GM12874 (cell line): Measurements from ENCODE around the gene HERPUD1.
A peak's percentile ranks its signal among the peaks of the same experiment; 100 is the strongest.

Source experiments
- TF ChIP-seq, protein P1 (sequence below): IDR thresholded peaks from 2 replicates; pipeline ENCODE4 v1.5.1; 2011; ENCODE audit warnings: low read depth, mild to moderate bottlenecking, control low read depth, low read length, moderate library complexity; ENCODE audit not compliant: insufficient read depth

Gene HERPUD1

DNA sequence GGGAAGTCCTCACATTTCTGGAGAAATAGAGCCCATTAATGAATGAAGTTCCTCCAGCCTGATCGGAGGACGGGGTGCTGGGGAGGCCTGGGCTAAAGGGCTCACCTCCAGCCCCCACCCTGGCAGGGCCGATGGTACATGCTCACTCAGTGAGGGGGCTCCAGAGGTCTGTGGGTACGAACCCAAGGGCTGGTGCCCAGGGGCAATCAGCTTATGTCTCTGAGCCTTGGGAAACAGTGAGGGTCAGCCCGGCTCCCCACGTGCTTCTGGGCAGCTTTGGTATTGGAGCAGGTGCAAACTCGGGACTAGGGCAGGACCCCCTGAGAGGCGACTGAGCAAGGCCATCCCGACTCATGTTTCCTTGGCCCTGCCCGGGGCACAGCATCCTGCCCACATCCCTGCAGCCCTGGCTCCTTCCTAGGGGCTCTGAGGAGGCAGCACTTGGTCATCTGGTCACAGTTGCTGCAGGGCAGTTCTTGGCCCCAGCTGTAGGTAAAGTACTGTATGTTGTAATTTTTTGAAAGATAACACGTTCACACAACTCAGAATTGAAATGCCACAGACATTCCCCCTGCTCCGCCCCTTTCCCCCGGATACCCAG, 28.8 kb downstream of the HERPUD1 start:
- TF ChIP-seq, protein P1, sequence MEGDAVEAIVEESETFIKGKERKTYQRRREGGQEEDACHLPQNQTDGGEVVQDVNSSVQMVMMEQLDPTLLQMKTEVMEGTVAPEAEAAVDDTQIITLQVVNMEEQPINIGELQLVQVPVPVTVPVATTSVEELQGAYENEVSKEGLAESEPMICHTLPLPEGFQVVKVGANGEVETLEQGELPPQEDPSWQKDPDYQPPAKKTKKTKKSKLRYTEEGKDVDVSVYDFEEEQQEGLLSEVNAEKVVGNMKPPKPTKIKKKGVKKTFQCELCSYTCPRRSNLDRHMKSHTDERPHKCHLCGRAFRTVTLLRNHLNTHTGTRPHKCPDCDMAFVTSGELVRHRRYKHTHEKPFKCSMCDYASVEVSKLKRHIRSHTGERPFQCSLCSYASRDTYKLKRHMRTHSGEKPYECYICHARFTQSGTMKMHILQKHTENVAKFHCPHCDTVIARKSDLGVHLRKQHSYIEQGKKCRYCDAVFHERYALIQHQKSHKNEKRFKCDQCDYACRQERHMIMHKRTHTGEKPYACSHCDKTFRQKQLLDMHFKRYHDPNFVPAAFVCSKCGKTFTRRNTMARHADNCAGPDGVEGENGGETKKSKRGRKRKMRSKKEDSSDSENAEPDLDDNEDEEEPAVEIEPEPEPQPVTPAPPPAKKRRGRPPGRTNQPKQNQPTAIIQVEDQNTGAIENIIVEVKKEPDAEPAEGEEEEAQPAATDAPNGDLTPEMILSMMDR = no peak

DNA sequence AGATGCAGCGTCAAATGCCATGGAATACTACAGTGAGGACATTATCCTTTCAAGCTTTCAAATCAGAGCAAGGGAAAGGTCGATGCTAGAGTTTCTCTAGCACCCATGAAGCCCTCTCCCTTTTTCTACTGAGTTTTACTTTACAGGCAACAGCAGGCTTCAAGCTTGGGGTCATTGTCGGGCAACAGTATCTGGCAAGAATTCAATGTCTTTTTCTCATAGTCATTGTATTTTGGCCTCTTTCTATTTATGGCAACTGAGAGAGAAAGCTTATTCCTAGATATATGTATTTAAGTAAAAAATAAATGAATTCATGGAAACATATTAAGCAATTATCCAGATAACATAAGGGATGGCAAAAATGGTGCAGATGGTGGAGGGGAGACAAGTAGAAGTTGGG, 29.4 kb downstream of the HERPUD1 start:
- TF ChIP-seq, protein P1 = no peak

DNA sequence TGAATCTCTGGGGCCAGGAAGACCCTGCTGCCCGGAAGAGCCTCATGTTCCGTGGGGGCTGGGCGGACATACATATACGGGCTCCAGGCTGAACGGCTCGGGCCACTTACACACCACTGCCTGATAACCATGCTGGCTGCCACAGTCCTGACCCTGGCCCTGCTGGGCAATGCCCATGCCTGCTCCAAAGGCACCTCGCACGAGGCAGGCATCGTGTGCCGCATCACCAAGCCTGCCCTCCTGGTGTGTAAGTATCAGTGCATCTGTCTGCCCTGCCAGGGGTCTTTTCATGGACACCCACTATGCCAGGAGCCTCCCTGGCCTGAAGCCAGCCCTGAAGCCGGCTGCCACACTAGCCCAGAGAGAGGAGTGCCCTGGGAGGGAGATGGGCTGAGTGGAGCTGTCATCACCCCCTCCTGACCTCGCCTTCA, 29.9 kb downstream of the HERPUD1 start, which contains the start of gene CETP:
TSS of gene CETP (plus strand) at position 100 of the 431 bp plus-strand sequence. CDS start at position 130, 30 bp downstream.
- TF ChIP-seq, protein P1 = no peak

DNA sequence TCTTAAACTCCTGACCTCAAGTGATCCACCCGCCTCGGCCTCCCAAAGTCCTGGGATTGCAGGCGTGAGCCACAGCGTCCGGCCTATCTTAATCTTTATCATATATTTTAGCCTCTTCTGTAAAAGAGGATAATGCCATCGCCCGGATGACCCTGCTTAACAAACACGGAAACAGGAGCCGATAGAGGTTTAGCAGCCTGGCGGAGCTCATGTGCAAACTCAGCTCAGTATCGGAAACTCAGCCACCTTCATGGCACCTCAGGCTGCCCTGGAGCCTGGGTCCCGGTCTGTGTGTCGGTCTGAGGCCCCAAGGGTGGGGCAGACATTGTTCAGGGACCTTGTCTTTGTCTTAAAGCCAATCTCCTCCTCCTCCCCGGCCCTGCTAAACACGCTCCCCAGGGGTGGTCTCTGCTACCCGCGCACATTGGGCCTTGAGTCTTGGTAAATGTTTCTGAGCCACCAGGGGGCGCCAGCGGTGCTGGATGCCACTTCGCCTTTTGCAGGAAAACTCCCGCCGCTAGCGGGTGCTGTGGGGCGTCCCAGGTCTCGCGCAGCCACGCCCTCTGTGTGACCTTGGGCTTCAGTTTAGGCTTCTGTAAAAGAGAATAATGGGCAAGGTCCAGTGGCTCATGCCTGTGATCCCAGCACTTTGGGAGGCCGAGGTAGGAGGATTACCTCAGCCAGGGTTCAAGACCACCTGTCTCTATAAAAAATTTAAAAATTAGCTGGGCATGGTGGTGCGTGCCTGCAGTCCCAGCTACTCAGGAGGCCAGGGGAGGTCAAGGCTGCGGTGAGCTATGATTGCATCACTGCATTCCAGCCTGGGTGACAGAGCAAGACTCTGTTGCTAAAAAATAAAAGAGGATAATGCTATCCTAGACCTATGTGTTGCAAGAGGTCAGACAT, 32.6 kb downstream of the HERPUD1 start:
- TF ChIP-seq, protein P1 = peak; percentile 99

DNA sequence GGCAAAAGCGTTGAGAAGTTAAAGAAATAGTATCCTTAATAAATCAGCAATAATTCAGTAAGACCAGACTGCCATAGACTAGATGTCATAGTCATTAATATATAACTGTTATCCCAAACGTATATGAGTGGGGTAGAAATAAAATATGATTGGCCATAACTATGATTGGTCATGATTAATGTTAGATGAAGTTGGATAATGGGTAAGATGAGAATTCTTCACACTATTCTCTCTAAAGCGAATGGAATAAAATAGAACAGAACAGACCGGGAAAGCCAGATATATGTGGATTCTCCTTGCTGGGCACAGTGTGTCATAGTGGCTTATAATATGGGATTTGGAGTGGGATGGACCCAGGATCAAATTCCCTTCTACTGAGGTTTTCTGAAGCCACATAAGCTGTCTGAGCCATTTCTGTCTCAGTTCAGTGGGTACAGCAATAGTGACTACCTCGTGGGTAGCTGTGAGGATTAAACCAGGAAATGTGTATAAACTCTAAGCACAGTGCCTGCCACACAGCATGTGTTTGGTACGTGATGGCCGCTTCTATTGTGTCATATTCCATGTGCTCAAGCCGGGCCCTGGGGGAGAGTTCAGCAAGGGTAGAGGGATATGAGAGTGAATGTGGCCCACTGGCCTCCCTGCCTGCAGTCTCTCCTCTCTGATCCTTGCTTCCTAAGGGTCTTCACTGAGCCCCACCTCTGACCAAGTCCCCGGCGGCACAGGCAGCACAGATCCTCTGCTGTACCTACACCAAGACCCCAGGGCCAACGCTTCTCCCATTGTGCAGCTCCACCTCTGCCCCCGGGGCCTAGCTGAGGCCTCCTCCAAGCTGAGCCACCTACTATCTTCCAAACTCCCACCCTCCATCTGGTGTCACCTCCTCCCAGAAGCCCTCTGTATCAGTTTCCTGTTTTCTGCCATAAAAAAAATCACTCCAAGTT, 33.5 kb downstream of the HERPUD1 start:
- TF ChIP-seq, protein P1 = no peak

DNA sequence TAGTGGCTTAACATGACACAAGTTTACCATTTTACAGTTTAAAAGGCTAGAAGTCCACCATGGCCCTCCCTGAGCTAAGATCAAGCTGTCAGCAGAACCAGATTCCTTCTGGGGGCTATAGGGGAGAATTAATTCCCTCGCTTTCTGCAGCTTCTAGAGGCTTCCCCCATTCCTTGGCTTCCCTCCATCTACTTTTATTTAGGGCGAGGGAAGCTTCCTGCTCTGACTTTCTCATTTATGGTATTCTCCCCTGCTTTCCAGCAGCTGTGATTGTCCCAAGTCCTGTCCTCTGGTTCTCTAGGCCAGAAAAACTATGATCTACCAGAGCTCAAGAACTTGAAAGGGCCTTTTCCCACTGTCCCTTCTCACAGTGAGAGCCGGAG, 34.1 kb downstream of the HERPUD1 start:
- TF ChIP-seq, protein P1 = no peak

DNA sequence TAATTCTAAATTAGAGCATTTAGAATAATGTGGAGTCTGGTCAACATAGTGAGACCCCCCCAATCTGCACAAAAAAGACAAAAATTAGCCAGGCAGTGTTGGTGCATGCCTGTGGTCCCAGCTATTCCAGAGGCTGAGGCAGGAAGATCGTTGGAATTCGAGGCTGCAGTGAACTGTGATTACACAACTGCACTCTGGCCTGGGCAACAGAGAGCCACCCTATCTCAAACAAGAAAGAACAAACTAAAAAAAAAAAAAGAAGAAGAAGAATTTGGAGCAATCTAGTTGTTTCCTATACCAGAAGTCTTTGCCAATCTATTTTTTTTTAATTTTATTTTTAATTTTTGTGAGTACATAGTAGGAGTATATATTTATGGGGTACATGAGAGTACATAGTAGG, 35.8 kb downstream of the HERPUD1 start:
- TF ChIP-seq, protein P1 = no peak
